Astrocyte of the cerebellum (primary cell): Measurements from ENCODE around the gene LIPI.

Experiments
- DNase-seq: peaks from one replicate; pipeline ENCODE4 v3.0.0-alpha.2; 2011; ENCODE audit warnings: low read depth
- H3K4me3 ChIP-seq: 2 replicates; pipeline ENCODE4 v1.5.1; 2011; ENCODE audit warnings: mild to moderate bottlenecking, low read depth, low read length, moderate library complexity
- CTCF ChIP-seq: IDR thresholded peaks from 2 replicates; pipeline ENCODE4 v1.5.1; 2012; ENCODE audit warnings: low read length, low read depth, moderate library complexity, mild to moderate bottlenecking; ENCODE audit errors: missing control alignments
- in situ Hi-C: cut with HindIII; loops from 2 replicates; pipeline ENCODE4 v1.10.0; 2017; ENCODE audit warnings: low sequenced_read_pairs

The LIPI gene

DNA sequence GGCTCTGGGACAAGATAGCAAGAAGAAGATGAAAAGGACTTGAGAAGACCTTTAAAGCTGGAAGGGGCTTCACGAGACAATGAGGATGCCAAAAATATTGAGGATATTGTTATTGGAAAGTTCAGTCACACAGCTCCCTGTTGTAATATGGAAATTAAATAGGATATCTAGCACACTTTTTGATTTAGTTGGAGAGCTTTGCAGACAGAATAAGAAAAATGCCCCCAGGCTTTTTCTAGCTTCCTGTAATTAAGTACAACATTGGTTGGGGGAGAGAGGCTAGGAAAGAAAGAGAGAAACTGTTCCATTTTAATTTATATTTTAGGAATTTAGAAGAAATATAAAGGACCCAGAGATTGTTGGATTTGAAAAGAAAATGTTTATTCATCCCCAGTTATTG is 32.7 kb upstream of the LIPI start:
- in situ Hi-C loops, result no loop called here
- no peak for DNase-seq
- no peak for TF ChIP-seq CTCF
- H3K4me3 ChIP-seq, result no peak overlapping the region

GRCh38 chr21:14241297-14241696 is 30.5 kb upstream of the LIPI start:
- no peak for DNase-seq
- TF ChIP-seq CTCF, result no peak
- no peak overlapping the region for H3K4me3 ChIP-seq
- in situ Hi-C loops, result no loop called here

GRCh38 chr21:14239281-14239680 is 28.5 kb upstream of the LIPI start:
- TF ChIP-seq CTCF, result no peak
- no peak overlapping the region for H3K4me3 ChIP-seq
- in situ Hi-C loops, result no loop called here
- no peak for DNase-seq

GRCh38 chr21:14236180-14236579 is 25.4 kb upstream of the LIPI start:
- no peak for DNase-seq
- no peak overlapping the region for H3K4me3 ChIP-seq
- no peak for TF ChIP-seq CTCF
- in situ Hi-C loops, result no loop called here

DNA sequence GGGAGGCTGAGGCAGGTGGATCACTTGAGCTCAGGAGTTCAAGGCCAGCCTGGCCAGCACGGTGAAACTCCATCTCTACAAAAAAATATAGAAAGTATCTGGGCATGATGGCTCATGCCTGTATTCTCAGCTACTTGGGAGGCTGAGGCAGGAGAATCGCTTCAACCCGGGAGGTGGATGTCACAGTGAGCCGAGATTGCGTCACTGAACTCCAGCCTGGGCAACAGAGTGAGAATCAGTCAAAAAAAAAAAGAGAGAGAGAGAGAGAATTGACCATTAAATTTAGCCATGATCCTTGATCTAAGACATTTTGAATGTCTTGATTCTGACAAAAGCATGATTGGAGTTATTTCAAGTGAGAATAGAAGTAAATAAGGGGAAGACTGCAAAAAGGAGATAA is 24.3 kb upstream of the LIPI start:
- no peak for TF ChIP-seq CTCF
- in situ Hi-C loops, result no loop called here

GRCh38 chr21:14229399-14229798 is 18.6 kb upstream of the LIPI start:
- no peak for DNase-seq
- in situ Hi-C loops, result no loop called here
- no peak overlapping the region for H3K4me3 ChIP-seq
- TF ChIP-seq CTCF, result no peak

More for the DNA sequence above, 24.3 kb upstream of the LIPI start:
- H3K4me3 ChIP-seq, result no peak overlapping the region
- no peak for DNase-seq

GRCh38 chr21:14223365-14223764 is 12.6 kb upstream of the LIPI start:
- H3K4me3 ChIP-seq, result no peak overlapping the region
- in situ Hi-C loops, result no loop called here
- no peak for DNase-seq
- TF ChIP-seq CTCF, result no peak
